A673 (cell line): ENCODE data around the gene KLHL35.

Experiments
- CTCF ChIP-seq: fragments of 300-800, 200-600 bp; sonication (generic); conservative IDR thresholded peaks from 2 replicates; pipeline ENCODE4 v1.5.1; 2017; ENCODE audit warnings: low read depth, mild to moderate bottlenecking, antibody characterized with exemption, low read length, moderate library complexity, mixed read lengths
- EZH2 ChIP-seq: fragments of 200-600 bp; sonication (generic); IDR thresholded peaks from 2 replicates; pipeline ENCODE4 v1.6.1; 2017; ENCODE audit warnings: borderline replicate concordance, low read depth, mild to moderate bottlenecking, mixed read lengths, antibody characterized with exemption, low read length; ENCODE audit not compliant: poor library complexity, severe bottlenecking

- TF ChIP-seq CTCF (no peak), EZH2 (no peak)
These were observed 47.5 kb upstream of the KLHL35 start for GRCh38 chr11:75480185-75481175.
